ENCODE results near the gene KCNK3.
"Not testable (repeated sequence)": the region's sequence is repeated elsewhere in the genome, so short reads cannot be mapped to it uniquely, and the experiment has no call there.

Gene KCNK3

DNA sequence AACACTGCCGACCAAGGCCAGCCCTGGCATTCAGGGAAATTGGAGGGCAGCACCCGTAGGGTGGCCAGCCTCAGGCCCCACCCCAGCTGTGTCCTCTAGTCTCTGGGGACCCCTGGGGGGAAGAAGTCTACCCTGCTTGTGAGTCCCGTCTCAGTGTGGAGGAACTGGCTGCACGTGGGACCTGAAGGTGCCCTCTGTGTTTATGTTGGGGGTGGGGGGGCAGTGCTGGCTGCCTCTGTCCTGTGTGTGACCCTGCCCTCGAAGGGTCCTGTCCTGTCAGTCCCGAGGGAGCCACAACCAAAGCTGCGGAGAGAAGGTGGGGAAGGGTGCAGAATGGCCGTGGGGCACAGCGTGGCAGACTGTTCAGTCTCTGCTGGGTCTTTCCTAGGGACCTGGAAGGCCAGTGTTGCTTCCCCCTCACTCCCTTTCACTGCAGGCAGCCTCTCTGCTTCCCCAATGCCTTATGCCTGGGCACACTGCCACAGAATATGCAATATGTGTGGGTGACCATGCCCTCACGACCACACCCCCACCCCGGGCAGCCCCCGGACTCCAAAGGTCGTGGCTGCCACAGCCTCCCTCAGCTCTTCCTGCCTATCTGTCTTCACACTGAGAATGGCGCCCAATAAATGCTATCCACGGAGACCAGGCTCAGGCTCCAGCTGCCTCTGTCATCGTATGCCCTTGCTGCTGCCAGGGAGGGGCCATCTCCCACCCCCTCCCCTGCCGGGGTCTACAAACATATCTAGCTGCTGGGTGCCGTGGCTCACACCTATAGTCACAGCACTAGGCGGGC is 38.2 kb downstream of the KCNK3 start:
- no peak for DNase-seq (ENCODE audit: low read depth in 2 of 2)

DNA sequence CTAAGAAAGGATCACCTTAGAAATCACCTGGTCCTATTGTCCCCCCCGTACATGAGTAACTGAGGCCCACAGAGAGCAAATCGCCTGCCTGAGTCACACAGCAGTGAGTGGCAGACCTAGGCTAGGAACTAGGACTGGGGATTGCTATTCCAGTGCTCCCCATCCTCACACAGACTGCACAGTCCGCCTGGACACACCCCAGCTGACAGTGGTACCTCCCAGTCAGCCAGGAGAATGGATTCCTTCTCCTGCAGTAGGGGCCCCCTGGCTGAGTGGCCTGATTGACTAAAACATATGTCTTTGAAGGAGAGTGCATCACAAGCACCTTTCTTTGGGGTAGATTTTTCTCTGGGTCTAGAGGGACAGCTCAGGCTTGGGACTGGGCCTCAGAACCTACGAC is 39.2 kb downstream of the KCNK3 start:
- DNase-seq (ENCODE audit: low read depth in 2 of 2): no peak

DNA sequence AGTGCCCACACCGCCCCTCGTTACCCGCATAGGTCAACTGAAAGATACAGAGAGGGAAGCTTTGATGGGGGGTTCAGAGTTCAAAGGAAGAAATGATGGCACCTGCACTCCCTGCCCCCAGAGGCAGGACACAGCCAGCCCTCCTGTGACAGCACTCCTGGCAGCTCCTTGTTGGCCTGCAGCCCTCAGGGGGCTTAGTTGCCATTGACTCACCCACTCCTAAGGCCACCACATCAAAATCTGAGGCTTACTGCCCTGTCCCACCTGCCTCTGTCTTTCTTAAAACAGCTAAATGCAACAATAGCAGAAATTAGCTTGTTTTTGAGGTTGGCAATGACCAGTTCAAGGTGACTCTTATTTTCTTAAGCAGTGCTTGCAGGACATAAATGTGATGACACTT is 39.9 kb downstream of the KCNK3 start:
- DNase-seq (ENCODE audit: low read depth in 2 of 2): no peak

DNA sequence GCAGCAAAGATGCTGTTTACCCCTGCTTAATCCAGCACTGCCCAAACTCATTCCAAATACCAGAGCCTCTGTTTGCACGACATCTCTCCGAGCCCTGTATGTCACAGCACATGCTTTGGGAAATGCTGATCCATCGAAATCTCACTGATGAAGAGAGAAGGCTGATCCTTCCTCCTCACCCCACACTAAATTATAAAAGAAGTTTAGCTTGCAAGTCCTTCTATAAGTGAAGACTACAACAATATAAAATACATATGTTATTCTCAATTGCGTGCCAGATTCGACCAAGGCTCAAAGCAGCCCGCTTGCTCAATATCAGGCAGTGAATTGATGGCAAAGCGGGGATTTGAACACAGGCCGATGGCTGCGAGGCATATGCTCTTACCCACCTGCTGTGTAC is 40.9 kb downstream of the KCNK3 start:
- no peak for DNase-seq (ENCODE audit: low read depth in 2 of 2)

DNA sequence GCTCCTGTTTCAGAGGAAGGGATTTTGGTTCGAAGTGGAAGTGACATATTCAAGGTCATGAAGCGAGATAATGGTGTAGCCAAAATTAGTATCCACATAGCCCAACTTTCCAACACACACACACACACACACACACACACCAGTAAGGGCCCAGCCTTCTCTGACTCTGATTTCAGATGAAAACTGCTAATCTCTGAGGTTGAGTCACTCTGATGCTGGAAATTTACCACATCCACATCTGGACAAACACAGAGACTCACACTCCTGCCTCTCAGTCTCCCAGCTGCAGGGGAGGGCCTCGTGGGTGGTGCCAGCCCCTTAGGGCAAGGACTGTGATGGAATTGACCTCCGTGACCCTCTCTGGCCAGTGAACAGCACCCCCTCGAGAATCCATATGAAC is 42.6 kb downstream of the KCNK3 start:
- no peak for DNase-seq (ENCODE audit: low read depth in 2 of 2)

DNA sequence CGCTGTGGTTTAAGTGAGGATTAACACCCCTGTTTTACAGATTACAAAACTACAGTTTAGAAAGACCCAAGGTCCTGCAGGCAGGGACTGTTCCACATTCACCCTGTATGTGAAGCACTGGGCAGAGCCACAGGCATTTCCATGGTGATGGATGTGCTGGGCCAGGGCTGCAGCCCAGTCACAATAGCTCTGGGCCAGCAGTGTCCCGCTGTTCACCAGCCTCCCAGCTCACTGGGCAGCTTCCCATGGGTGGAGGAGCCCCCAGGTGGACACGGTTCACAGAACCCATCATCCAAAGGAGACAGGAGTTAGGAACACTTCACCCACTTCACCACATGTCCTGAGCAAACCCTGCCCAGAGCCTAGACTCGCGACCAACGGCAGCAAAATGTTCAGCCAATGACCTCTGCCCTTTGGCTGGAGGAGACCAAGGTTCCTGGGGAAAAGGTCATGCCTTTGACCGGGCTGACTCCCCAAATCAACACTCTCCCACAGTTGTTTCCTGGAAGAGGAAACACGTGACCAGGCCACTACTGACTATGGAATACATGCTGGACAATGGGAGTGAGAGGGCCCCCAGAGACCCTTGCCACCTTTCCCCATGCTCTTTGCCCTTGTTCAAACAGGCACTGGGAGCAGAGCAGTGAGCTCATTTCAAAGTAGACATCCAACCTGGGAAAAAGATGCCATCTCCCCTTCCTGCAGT is 43.5 kb downstream of the KCNK3 start:
- DNase-seq (ENCODE audit: low read depth in 2 of 2): no peak

DNA sequence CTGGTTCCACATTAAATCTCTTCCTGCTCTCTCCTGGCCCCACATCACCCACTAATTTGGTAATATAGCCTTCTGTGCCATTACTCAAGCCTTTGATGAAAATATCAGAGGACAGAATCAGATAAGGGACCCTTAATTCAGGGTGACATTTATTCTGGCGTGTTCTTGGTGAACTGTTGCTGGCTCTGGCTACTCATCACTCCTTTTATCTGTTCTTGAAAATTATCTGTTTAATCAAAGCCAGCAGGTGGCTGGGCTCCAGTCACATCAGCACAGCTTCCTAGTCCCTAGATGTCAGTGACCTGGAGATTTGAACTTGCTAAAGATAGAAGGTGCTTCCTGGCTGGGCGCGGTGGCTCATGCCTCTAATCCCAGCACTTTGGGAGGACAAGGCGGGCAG is 44.7 kb downstream of the KCNK3 start:
- DNase-seq (ENCODE audit: low read depth in 2 of 2): no peak

DNA sequence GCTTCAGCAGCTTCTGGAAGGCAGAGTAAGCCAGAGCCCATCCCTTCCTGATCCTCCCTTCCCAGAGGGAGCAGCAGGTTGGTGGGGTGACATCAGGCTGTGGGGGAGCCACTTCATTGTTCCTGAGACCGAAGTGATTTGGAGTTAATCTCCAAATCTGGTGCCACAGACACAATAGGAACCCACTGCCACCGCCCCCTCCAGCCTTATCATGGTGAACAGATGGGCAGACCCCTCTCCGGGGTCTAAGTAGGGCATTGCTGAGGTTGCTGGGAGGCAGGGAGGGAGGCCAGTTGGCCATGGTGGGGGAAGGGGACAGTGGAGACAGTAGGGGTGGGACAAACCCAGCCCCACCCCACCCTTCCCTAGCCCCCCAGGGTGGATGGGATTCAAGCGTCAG is 46.0 kb downstream of the KCNK3 start:
- no peak for DNase-seq (ENCODE audit: low read depth in 2 of 2)

DNA sequence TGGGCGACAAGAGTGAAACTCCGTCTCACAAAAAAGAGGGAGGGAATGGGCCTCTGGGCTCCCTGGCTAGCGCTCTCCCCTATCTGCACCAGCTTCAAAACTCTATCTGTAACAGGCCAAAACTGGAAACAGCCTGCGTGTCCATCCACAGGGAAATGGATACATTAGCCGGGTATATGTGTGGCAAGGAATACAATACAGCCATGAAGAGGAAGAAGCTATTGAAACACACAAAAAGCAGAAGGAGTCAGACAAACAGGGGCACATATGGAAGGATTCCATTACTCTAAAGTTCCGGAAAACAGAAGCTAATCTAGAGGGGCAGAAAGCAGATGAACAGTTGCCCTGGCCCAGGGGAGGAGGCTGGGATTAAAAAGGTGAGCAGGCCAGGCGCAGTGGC is 47.0 kb downstream of the KCNK3 start:
- DNase-seq (ENCODE audit: low read depth in 2 of 2): no peak

DNA sequence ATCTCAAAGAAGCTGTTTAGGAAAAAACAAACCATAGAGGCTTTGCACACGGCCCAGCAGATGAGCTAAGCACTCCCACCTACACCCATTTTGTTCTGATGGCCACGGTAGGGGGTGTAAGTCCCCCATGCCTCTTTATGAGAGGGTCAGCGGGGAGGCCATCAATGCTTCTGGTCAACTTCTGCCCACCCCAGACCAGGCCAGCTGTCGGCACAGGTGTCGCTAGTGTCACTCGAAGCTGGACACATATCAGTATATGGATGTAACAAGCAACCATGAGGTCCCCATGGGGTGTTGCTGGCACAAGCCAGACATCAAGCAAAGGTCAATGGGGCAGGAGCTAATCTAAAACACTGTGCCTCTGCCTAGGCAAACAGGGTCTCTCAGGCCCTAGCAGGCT is 47.8 kb downstream of the KCNK3 start:
- DNase-seq (ENCODE audit: low read depth in 2 of 2): no peak

DNA sequence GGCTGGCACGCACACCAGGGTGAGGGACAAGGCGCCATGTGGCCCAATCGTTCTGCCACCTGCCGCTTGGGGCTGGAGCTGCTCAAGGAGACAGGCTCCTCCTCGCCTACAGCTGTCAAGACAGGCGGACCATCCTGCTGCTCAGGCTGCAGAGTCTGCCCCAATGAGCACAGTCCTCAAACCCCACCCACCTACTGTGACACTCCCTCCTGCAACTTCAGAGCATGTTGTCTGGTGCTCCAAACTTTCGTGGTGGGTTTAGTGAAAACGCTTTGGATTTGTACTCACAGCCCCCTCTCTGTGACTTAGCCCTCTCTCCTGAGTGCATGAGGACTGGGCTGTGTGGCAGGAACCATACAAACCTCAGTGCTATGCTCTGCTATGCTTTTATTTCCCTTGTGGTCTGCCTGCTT is 48.4 kb downstream of the KCNK3 start:
- peak in 1 of 2 donors; percentile 18 for DNase-seq (ENCODE audit: low read depth in 2 of 2)

DNA sequence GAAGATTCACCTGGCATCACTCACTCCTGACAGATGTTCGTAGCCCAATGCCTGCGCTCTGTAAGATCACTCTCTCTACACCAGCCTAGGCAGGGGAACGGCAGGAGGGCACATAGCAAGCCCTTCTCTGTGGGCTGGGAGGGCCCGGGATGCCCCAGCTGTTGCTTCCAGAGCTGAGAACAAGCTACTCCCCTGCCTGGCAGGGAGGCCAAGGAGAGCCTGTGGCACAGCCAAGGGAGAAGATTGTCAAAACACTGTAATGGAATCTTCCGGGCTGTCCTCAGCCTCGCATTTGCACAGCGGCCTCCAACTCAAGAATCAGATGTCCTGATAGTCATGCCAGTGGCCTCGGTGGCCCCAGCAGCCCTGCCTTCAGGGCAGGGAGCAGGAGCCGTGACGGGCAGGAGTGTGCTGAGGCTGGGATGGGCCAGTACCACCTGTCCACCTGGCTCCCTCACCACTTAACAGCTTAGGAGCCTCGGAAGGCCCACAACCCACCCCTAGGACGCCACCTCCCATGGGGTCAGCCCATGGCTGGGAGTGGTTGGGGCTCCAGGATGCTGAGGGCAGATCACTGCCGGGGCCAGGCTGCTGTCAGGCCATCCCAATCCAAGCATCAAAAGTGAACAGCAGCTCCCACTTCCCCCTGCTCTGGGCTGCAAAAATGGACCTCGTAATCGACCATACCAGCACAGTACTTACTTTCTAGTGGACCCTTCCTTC is 49.7 kb downstream of the KCNK3 start:
- no peak for DNase-seq (ENCODE audit: low read depth in 2 of 2)

DNA sequence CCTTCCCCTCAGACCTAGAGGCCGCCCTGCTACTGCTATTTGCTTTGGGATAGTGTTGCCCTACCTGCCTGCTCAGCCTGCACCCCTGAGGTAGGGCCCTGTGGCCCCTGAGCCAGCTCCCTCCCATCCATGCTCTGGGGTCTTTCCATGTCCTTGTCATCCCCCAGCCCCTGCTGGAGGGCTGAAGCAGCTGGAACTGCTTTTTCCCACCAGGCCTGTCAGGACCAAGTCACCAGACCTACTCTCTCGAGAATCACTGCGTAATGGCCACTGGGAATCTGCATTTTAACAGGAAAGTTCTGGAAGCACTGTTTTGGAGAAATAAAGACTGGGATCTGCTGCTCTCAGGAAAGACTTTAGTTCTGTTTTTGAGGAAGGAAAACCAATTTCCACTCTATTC is 51.3 kb downstream of the KCNK3 start:
- DNase-seq (ENCODE audit: low read depth in 2 of 2): no peak

DNA sequence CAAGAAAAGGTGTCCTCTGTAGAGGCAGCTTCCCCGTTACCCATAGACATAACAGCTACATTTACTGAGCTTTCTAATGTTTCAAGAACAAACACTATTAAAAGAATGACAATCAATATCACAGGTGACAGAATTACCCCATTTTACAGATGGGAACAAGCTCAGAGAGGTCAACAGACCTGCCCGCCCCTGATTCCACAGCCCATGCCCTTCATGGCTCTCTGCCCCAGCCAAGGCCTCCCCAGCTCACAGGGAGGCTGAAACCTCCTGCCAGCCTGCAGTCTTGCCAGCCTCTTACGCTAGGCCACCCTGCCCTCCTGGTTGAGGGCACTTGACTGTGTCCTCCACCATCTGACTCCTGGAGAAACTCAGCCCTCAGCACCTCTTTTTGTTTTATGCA is 52.4 kb downstream of the KCNK3 start:
- DNase-seq (ENCODE audit: low read depth in 2 of 2): no peak

DNA sequence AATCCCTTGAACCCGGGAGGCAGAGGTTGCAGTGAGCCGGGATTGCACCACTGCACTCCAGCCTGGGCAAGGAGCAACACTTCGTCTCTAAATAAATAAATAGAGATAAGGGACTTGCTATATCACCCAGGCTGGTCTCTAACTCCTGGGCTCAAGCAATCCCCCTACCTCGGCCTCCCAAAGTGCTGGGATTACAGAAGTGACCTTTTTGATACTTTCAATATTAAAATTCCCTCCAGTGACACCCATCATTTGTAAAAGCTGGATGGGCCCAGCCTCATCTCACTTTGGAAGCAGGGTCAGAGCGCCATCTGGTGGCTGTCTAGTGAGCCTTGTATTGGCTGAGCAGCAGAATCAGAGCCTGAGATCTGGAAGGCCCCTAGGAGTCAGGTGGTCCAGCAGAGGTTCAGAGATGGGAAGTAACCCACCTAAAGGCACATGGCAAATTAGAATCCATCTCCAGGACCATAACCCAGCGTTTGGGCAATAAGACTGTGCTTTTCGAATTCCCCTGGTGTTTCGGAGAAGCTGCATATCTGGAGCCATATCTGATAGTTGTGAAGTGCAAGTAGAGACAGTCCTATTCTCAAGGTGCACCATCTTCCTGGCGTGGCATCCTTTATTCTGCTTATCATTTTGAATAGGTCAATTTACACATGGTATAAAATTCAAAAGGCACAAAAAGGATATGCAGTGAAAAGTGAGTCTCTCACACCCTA is 53.2 kb downstream of the KCNK3 start:
- DNase-seq (ENCODE audit: low read depth in 2 of 2): peak; percentile 70 to 71

DNA sequence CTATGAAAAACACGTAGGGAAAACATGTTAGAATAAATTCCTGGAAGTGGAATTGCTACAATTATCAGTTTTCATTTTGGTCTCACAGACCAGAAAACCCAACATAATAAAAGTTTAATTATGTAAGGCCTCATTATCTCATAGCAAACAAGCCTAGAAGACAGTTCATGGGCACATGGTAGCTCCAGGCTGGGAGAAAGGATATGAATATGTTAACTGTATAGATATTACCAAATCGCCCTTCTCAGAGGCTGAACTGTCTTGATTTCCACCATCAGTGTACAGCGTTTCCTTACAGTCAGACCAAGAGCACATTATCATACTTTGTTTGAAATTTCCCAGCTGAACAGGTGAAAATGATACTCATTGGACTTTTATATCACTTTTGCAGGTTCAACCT is 54.4 kb downstream of the KCNK3 start:
- DNase-seq (ENCODE audit: low read depth in 2 of 2): no peak

DNA sequence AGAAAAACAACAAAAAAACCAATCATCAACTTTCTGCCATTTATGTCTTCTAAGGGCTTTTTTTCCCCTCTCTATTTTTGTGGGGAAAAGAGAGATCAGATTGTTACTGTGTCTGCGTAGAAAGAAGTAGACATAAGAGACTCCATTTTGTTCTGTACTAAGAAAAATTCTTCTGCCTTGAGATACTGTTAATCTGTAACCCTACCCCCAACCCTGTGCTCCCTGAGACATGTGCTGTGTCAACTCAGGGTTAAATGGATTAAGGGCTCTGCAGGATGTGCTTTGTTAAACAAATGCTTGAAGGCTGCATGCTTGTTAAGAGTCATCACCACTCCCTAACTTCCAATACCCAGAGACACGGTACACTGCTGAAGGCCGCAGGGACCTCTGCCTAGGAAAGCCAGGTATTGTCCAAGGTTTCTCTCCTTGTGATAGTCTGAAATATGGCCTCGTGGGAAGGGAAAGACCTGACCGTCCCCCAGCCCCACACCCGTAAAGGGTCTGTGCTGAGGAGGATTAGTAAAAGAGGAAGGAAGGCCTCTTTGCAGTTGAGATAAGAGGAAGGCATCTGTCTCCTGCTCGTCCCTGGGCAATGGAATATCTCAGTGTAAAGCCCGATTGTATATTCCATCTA is 57.4 kb downstream of the KCNK3 start:
- not testable (repeated sequence) for DNase-seq (ENCODE audit: low read depth in 2 of 2)

DNA sequence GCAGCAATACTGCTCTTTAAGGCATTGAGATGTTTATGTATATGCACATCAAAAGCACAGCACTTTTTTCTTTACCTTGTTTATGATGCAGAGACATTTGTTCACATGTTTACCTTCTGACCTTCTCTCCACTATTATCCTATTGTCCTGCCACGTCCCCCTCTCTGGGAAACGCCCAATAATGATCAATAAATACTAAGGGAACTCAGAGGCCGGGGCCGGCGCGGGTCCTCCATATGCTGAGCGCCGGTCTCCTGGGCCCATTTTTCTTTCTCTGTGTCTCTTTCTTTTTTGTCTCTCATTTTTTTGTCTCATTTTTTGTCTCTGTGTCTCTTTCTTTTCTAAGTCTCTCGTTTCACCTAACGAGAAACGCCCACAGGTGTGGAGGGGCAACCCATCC is 57.9 kb downstream of the KCNK3 start:
- not testable (repeated sequence) for DNase-seq (ENCODE audit: low read depth in 2 of 2)

DNA sequence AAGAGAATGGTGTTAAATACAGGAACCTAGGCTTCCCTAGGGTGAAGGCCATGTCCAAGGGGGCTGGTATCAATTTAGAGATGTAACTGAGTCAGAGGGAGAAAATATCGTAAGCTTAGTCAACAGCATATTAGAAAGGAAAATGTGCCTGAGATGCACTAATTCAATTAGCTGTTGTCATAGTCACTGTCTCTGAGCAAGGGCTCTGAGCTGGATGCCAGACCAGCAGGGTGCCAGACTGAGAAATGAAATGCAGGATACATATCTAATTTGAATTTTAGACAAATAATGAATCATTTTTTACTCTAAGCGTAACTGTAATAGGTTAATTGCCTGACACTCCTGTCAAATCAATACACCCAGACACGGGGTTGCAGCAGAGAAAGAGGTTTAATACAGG is 60.1 kb downstream of the KCNK3 start:
- no peak for DNase-seq (ENCODE audit: low read depth in 2 of 2)

DNA sequence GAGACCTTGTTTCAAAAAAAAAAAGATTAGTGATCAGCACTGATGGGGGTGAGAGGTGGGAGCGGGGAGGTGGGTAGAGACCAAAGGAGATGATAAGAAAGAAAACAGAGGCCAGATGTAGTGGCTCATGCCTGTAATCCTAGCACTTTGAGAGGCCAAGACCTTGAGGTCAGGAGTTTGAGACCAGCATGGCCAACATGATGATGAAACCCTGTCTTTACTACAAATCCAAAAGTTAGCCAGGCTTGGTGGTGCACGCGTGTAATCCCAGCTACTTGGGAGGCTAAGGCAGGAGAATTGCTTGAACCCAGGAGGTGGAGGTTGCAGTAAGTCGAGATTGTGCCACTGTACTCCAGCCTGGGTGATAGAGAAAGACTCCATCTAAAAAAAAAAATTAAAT is 62.0 kb downstream of the KCNK3 start:
- no peak for DNase-seq (ENCODE audit: low read depth in 2 of 2)

DNA sequence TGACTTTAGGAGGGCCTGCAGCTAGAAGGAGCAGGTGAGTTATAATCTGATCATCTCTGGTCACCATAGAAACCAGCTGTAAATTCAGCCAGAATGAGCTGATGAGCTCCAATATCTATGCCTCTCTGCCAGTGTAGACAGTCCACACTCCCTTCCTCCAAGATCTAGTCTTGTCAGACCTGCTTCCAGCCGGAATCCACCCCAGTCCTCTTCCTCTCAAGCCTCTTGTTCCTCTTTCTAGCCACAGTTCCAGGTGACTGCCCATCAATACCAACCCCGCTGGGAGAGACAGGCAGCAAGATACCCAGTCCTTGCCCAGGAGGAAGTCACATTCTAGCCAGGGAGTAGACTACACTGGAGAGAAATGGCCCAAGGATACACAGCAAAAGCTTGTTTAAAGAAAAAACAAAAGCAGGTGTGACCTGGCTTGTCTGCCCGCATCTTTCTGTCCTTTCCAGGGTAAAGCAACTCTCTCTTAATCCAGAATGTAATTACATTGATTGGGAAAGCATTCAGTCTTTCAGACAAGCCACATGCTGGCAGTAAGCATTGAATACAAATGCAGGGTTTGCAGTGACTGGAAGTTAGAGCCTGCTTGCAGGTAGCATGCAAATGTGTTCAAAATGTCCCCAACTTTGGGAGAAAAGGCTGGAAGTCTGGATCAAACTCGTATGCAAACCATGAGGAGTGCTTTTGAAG is 62.6 kb downstream of the KCNK3 start:
- no peak for DNase-seq (ENCODE audit: low read depth in 2 of 2)
